Sigmoid colon (tissue), 3 donors: ENCODE results near the gene PDGFRB.

ENCODE experiments used
- CTCF ChIP-seq, 4 experiments: fragments of 450-650 bp in 3 of 4; fragments of 200-600 bp in 1 of 4; IDR thresholded peaks; one replicate each; pipeline ENCODE4 v1.5.1; 2016 to 2019; ENCODE audit warnings: antibody characterized with exemption in 4 of 4, mild to moderate bottlenecking in 3 of 4, moderate library complexity in 2 of 4
- POLR2A ChIP-seq, 2 donors: fragments of 450-650 bp; IDR thresholded peaks; one replicate each; pipeline ENCODE4 v1.6.1; 2016; ENCODE audit warnings: antibody characterized with exemption in 2 of 2, mild to moderate bottlenecking in 2 of 2, moderate library complexity in 2 of 2

DNA sequence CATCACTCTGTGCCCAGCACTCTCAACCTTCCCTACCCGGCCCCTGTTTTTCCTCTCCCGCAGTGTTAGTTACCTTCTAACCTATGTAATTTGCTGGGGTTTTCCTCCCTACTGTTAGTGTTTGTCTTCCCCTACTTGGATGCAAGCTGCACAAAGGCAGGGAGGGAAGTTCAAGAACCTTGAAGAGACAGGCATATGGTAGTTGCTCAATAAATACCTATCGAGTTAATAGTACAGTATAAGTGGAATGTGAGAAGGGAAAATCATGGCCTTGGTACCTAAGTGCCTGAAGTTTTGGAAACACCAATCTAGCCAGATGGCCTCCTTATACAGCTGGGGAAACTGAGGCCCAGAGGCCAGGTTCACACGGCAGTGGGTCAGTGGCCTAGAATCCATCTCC lies 24.2 kb downstream of the PDGFRB start:
- TF ChIP-seq CTCF (IDR thresholded peaks at IDR 0.05) (no peak), POLR2A (IDR thresholded peaks at IDR 0.05) (no peak)
